GM21825 (cell line): Measurements from ENCODE around the gene CSKMT.
"Not testable (repeated sequence)": the region's sequence is repeated elsewhere in the genome, so short reads cannot be mapped to it uniquely, and the experiment has no call there.

Source experiments
- ATAC-seq: cut with Tn5 transposase; IDR thresholded peaks from one replicate; pipeline ENCODE4 v1.9.1; 2021; ENCODE audit warnings: mild to moderate bottlenecking, moderate library complexity; ENCODE audit not compliant: unreplicated experiment

The CSKMT gene, protein sequence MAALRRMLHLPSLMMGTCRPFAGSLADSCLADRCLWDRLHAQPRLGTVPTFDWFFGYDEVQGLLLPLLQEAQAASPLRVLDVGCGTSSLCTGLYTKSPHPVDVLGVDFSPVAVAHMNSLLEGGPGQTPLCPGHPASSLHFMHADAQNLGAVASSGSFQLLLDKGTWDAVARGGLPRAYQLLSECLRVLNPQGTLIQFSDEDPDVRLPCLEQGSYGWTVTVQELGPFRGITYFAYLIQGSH

DNA sequence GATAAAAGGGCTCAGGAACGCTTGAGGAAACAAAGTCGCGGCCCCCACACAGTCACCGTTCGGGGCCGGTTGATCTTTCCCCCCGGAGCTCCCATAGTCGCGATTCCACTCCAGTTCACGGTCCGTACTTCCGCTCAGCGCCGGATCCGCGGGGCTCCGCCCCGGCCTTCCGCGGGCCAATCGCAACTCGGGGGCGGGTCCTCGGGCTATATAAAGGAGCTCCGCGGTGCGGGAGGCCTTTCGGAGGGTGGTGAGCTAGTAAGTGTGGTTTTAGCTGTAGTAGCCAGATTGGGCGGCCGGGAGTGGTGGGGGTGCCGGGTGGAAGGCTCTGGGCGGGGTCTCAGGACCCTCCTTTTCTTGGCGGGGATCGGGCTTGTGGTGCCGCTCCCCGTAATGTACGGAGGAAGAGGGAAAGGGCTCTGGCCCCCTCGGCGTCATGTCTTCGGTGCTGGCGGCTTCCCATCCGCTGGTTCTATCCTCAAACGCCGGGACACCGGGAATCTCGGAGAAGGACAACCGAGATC lies at the start of gene CSKMT, which contains the start of gene C11orf98:
Gene CSKMT (plus strand): TSS at position 238 of the 524 bp plus-strand sequence. CDS start 568 bp downstream, outside the sequence.
Gene C11orf98 (minus strand): TSS at position 136 of the 524 bp plus-strand sequence. CDS start 41 bp downstream, at position 95.
- ATAC-seq = peak; percentile 78

DNA sequence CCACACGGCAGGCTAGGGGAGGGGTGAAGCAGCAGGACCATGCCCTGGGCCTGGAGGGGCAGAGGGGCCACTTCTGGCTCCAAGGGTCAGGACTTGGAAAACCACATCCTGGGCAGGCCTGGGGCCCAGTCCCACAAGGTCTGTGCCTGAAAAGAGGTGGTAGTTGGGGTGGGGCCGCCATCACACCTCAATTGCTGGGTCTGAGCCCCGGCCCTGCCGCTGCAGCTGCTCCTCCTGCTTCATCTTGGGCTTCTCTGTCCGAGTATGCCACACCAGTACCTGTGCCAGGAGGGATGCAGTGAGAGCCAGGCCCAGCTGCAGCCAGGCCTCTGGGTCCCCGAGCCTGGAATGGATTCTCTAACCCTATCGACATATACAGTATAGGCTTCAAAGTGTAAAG lies 49.6 kb upstream of the CSKMT start:
- ATAC-seq = no peak

DNA sequence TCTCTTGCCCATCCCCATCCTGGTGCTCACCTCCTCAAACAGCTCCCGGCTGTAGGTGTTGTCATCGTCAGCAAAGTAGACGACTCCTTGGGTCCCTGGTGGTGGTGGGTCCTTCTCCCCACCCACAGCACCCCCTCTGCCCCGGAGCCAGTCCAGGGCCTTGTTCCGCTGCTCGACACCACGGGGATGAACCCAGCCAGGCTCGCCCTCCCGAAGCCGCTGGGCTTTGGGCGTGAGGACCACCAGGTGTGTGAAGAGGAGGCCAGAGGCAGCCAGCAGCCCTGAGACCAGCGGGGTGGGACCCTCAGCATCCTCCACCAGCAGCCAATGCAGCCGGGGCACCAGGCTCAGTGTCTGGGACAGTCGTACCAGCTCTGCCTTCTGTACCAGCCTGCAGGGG lies 48.2 kb upstream of the CSKMT start:
- not testable (repeated sequence) for ATAC-seq

DNA sequence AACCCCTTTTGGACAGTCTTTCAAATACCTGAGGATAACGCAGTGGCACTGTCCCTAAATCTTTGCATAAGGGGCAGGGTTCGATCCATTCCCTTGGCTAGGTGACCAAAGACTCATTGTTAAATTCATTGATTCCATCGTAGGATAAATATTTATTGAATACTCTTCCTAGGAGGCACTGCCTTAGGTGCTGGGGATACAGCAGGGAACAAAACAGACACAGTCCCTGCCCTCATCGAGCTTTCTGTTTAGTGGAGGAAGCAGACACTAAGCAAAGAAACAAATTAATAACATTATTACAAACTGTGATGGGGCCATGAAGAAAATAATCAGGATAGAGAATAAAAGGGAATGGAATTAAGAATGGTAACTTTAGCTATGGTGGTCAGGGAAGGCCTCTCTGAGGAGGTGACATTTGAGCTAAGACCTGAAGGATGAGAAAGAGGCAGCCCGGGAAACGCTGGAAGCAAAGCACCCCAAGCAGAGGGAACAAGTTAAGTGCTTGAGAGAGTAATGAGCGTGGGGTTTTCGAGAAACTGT lies 44.0 kb upstream of the CSKMT start:
- ATAC-seq = no peak

DNA sequence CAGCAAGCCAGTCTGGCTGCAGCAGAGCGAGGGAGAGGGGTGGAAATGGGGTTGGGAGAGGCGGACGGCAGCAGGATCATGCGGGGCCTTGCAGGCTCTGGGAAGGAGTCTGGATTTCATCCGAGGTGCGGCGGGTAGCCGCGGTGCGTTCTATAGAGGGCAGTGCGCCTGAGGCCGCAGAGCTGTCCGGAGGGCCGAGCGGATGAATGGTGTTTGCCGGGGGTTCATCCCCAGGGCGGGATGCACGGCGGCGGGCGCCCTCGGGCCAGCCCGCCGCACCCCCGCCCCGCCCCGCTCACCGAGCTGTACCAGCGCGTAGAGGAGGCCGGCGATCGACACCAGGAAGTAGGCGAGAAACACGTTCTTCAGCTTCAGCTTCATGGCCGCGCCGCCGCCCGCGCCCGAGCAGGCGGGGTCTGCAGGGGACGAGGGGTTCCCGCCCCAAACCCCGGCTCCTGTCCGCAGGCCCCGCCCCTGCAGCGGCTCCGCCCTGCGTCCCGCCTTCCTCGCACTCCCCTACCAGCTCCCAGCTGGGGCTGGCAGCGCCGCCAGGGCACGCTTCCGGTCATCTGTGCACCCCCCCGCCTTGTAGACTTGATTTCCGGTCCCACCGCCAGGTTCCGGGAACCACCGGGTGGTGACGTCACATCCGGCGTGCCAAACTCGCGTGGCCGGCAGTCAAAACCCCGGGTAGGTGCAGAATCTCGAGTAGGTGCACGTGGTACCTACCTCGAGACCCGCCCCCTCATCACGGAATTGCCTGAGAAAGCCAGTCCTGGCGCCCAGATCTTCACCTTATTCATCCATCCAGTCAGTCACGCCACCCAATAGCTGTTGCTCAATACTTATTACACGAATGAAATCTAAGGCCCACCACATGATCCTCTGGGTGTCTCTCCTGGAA lies 43.3 kb upstream of the CSKMT start, which contains the start of gene B3GAT3:
Gene B3GAT3 (minus strand): TSS at position 420 of the 904 bp plus-strand sequence. CDS start 39 bp downstream, at position 381.
- ATAC-seq = peak; percentile 88

DNA sequence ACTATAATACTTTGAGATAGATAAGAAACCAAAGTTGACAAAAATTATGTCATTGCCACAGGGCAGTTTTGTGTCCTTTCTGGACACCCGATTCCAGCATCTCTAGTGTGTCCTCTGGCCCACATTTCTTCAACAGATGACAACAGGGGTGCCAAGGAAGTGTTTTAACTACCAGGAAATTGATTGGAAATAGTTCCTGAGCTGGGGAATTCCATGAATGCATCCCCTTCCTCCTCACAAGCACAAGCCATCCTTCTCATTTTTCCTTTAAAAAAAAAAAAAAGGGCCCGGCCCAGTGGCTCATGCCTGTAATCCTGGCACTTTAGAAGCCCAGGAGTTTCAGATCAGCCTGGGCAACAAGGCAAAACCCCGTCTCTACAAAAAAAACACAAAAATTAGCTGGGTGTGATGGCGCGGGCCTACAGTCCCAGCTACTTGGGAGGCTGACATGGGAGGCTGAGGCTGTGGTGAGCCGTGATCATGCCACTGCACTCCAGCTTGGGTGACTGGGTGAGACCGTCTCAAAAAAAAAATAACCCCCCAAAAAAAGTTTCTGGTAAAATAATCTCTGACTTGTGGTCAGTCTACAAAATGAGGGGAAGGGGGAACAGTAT lies 42.5 kb upstream of the CSKMT start:
- no peak for ATAC-seq

DNA sequence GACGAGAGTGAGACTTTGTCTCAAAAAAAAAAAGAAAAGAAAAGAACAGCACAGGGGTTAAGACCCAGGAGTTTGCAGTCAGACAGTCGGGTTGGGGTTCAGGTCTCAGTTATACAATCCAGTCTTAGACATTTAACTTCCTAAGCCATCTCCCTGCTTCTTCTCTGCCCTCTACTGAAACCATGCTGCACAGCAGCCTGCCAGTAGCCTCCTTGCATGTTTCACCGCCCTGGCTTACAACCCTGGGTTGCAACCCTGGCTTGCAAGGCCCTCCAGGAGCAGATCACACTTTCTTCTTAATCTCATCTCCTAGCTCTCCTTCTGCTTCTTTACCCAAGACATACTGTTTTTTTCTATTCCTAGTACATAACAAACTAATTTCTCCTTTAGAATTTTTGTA lies 37.4 kb upstream of the CSKMT start:
- no peak for ATAC-seq

DNA sequence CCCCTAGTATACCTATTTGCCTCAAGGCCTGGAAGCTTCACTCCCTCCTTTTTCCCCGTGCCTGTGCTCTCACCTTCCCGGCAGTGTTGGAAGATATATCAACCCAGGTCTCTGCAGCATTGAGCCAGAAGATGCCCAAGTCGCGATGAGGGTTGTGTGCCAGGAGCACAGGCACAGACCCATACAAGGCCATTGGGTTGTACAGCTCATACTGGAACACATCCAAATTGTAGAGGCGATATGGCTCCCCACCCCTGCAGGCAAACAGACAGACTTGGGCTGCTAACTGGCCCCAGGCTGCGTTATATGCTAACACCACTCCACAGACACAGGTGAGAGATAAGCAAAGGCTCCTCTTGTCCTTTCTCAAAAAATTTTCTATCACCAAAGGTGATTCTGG lies 32.6 kb upstream of the CSKMT start:
- ATAC-seq = no peak

DNA sequence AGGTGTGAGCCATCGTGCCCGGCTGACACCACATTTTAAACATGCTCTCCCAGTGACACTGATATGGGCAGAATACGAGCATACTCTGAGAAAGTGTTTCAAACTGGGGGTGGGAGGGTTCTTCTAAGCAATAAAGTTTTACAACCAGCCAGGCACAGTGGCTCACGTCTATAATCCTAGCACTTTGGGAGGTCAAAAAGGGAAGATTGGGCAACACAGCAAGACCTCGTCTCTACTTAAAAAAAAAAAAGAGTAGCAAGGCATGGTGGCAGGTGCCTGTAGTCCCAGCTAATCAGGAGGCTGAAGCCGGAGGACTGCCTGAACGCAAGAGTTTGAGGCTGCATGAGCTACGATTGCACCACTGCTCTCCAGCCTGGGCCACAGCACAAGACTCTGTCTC lies 20.9 kb upstream of the CSKMT start:
- no peak for ATAC-seq

DNA sequence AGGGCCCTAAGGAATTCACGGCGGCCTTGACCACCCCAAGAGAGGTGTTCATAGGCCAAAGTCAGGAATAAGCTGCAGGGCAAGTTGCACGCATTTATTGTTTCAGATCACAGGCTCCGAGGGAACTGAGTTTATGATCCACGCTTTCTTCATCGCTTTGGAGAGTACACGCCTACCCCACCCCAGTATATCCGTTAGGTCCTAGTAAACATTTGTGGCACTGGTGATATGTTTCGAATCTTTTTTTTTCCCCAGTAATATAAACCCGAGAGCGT lies 19.5 kb upstream of the CSKMT start:
- no peak for ATAC-seq

DNA sequence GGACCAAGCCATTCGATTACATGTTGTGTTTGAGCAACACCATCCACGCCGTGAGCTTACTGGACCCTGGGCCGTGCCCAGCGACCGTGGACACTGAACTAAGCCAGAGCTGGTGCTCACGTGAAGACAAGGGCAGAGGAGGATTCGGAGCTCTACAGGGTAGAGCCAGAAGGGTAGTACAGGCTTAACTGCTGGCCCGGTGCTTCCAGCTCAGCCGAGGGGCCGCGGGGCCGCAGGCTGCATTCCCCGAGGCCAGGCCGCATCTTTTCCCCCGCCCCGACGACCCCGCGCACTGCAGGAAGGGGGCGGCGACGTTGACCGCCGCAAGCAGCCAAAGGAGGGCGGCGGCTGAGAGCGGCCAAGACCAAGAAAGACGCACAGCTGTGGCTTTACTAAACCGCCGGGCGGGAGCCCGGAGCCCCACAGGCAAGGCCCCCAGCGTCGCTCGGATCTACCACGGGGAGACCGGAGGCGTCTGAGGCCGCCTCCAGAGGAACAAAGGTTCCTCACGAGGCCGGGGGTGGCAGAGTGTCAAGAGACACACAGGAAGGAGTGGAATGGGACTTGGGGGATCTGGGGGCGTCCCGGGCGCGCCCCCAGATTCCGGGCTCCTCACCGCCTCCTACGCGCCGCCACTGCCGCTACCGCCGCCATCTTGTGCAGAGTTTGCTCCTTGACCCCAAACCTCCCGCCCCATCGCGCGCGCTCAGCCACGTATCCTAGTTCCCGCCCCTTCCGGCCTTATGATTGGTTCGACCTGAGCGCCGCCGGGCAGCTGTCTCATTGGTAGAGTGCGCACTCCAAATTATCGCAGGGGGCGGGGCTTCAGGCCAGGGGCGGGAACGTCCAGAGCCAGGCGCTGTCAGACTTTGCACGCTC lies 18.9 kb upstream of the CSKMT start, which contains the start of gene GANAB:
Gene GANAB (minus strand): TSS at position 668 of the 879 bp plus-strand sequence. CDS start 14 bp downstream, at position 654.
- peak; percentile 87 for ATAC-seq

DNA sequence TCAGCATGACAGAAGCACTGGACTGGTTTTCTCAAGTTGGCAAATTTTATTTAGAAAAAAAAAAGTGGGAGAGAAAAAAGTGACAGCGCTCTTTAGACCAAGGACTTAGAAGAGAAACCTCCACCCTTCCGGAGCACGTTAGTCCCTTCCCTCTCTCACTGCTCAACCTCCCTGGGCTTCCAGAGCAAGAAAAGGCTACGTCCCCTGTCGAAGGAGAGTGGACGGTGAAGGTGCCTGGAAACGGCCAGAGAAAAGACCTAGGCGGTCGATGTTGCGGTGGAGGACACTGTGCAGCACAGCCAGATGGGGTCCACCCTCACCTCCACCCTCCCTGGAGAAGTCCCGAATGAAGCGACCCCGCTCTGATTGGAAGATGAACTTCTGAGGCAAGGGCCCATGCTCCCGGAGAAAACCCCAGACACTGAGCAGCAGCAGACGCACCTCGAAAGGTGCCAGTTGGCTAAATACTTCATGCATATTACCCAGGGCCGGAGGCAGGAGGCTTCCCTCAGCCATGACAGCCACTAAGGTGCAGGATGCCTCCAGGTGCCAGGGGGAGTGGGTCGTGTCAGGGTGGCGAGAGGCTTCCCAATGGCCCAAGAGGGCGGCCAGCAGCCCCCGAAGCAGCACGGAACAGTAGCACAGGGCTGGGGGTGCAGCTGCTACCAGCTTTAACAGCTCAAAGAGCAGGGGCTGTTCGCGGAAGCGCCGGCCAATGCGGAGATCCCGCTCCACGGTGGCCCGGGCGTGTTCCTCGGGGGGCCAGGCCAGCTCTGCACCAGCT lies 18.1 kb upstream of the CSKMT start:
- ATAC-seq = no peak

DNA sequence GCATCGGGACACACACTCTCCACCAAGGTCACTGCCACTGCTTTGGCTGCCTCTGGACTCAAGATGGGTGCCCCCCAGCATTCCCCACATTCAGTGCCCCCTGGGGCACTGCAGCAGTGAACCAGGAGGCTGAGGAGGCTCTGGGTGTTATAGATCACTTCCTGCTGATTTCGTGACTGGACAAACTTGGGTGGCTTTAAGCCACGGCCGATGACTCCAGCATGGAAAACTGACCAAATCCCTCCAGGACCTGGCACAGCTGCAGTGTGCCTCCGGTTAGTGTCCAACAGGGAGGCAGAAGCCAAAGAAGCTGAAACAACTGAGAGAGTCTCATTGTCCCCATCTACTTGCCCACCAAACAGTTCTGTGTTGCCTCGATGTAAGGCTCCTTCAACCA lies 17.5 kb upstream of the CSKMT start:
- no peak for ATAC-seq

DNA sequence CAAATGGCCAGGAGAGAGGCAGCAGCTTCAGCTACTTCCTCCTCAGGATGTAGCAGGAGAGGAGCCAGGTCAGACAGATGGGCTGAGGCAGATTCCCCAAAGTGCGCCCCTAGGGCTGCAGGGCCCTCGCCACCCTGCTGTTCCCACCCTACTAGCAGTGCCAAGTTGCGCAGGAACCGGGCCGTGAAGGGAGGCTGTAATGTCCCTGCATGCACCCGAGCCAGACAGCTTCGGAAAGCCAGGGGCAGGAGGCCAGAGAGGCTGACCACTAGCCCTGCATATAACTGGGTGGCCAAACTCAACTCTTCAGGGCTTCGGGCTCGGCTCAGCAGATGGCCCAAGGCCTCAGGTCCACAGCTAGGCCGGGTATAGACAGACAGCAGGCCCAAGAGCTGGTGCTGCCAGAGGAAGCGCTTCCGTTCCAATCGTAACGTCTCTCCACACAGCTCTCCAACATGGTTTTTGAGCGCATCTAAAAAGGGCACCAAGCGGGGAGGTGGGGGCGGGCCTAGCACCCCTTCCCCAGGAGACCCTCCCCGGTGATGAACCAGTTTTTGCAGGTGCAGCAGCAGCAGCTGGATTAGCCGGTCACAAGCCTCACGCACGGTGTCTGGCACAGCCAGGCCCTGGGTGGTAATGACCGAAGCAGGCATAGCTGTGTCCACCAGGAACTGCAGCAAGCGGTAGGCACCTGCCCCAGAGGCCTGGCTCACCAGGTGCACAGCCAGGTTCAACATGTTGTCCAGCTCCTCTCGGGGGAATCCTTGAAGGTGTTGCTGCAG lies 16.7 kb upstream of the CSKMT start:
- ATAC-seq = no peak

DNA sequence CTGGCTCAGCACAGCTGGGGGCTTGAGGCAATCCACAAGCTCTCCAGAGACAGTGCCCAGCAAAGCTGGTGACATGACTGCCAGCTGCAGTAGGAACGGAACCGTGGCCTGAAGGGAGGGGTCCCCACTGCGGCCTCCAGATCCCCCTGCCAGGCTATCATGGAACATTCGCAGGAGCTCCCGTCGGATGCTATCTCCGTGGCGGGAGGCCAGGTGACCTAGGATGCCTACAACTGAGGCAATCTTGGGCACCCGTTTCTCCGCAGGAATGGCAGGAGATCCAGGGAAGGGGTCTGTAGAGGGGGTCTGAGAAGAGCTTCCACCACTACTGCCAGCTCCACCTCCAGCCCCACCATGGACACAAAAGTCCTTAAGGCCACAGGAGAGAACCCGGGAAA lies 16.1 kb upstream of the CSKMT start:
- ATAC-seq = no peak

DNA sequence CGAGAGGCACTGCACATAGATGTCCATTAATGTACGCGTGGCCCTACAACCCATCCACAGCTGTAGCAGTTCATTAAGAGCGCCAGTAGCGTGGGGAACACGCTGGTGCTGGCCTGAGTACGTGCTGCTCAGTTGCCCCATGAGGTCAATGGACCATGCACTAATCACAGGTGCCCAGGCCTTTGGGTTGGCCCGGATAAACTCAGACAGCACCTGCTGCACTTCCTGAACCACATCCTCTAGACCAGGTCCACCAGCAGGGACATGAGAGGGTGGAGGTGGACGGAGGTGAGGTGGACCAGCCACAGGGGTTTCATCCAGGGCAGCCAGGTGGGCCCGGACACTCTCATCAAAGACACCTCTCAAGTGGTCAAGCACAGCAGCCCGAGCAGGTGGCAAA lies 15.6 kb upstream of the CSKMT start:
- no peak for ATAC-seq

DNA sequence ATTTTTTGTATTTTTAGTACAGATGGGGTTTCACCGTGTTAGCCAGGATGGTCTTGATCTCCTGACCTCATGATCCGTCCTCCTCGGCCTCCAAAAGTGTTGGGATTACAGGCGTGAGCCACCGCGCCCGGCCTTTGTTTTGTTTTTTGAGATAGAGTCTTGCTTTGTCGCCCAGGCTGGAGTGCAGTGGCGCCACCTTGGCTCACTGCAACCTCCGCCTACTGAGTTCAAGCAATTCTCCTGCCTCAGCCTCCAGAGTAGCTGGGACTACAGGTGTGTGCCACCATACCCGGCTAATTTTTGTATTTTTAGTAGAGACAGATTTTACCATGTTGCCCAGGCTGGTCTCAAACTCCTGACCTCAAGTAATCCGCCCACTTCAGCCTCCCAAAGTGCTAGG lies 14.8 kb upstream of the CSKMT start:
- ATAC-seq = not testable (repeated sequence)

DNA sequence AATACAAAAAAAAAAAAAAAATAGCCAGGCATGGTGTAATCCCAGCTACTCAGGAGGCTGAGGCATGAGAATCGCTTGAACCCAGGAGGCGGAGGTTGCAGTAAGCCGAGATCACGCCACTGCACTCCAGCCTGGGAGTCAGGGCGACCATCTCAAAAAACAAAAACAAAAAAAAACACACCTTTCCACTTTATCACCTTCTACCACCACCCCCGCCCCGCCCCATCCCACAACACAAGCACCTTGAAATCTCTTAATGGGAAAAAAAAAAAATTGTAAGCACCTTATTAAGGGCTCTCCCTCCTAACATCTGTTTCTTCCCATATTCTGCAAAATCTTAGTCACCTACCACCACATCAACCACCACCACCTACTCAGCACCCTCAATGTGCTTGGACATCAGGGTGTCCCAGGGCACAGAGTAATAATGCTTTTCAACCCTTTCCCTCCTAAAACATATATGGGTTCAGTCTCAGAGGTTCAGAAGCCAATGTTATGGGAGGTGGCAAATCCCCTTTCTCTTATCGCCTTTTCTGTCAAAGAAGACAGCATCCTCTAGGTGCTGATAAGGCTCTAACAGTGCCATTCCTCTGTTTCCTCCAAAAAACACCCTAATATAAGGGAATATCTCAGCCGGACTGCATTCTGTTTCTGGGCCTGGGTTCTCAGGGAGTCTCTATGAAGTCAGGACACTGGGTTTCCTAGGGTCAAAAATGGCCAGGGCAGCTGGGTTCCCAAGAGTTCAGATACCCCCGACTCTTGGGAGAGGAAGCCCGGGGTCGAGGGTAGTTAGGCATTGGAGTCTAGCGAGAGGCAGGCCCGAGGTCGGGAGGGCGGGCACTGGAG lies 12.7 kb upstream of the CSKMT start:
- ATAC-seq = no peak
